Brain microvascular endothelial cell (primary cell): Measurements from ENCODE around the gene RAB44.

Experiments
- DNase-seq: peaks from one replicate; pipeline ENCODE4 v3.0.0-alpha.2; 2020
- H3K27ac ChIP-seq: fragments of 250-450 bp; sonication (Bioruptor Pico); 2 replicates; pipeline ENCODE4 v1.5.1; 2020; ENCODE audit warnings: mild to moderate bottlenecking, moderate library complexity
- H3K27me3 ChIP-seq: fragments of 250-450 bp; sonication (Bioruptor Pico); replicated peaks from 2 replicates; pipeline ENCODE4 v1.5.1; 2020; ENCODE audit warnings: mild to moderate bottlenecking
- H3K36me3 ChIP-seq: fragments of 250-450 bp; sonication (Bioruptor Pico); replicated peaks from 2 replicates; pipeline ENCODE4 v1.5.1; 2020; ENCODE audit warnings: mild to moderate bottlenecking
- H3K4me3 ChIP-seq: 2 replicates; pipeline ENCODE4 v1.5.1; 2011; ENCODE audit warnings: low read depth, mild to moderate bottlenecking, control low read depth, low read length, moderate library complexity
- in situ Hi-C: cut with HindIII; loops from 2 replicates; pipeline ENCODE4 v1.10.0; 2017; ENCODE audit warnings: low sequenced_read_pairs, low pct_ligation_motif_present
- TF ChIP-seq, protein P1 (sequence below): IDR thresholded peaks from 2 replicates; pipeline ENCODE4 v1.5.1; 2011; ENCODE audit warnings: low read depth, mild to moderate bottlenecking, moderate library complexity, low read length, control low read depth, inconsistent platforms; ENCODE audit errors: missing control alignments

The RAB44 gene

DNA sequence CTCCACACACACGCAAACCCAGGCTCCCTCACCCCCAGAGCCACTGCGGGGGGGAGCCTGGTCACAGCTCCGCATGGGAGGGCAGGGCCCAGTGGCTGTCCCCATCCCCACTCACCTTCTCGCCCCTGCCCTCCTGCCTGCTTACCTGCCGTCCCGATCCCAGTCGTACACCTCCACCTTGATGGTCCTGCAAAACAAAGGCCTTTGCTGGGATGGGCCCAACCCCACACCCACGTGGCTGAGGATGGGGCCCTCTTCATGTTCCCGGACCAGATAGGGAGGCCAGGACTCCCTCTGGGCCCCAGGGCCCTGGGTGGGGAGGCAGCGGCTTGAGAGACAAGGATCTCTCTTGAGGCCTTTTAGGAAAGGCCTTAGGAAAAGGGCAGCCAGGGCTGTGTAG is 67.6 kb downstream of the RAB44 start:
- H3K27me3 ChIP-seq: no peaks in the 10 kb centered on the region
- no peak overlapping the region for H3K27ac ChIP-seq
- DNase-seq: no peak
- H3K4me3 ChIP-seq: no peak overlapping the region
- in situ Hi-C loops: loop anchor here (25.0 kb wide), 1 partner anchor 247 kb away; the partner anchor contains the start of gene FGD2
- TF ChIP-seq, protein P1, sequence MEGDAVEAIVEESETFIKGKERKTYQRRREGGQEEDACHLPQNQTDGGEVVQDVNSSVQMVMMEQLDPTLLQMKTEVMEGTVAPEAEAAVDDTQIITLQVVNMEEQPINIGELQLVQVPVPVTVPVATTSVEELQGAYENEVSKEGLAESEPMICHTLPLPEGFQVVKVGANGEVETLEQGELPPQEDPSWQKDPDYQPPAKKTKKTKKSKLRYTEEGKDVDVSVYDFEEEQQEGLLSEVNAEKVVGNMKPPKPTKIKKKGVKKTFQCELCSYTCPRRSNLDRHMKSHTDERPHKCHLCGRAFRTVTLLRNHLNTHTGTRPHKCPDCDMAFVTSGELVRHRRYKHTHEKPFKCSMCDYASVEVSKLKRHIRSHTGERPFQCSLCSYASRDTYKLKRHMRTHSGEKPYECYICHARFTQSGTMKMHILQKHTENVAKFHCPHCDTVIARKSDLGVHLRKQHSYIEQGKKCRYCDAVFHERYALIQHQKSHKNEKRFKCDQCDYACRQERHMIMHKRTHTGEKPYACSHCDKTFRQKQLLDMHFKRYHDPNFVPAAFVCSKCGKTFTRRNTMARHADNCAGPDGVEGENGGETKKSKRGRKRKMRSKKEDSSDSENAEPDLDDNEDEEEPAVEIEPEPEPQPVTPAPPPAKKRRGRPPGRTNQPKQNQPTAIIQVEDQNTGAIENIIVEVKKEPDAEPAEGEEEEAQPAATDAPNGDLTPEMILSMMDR: no peak
- no peaks in the 10 kb centered on the region for H3K36me3 ChIP-seq

DNA sequence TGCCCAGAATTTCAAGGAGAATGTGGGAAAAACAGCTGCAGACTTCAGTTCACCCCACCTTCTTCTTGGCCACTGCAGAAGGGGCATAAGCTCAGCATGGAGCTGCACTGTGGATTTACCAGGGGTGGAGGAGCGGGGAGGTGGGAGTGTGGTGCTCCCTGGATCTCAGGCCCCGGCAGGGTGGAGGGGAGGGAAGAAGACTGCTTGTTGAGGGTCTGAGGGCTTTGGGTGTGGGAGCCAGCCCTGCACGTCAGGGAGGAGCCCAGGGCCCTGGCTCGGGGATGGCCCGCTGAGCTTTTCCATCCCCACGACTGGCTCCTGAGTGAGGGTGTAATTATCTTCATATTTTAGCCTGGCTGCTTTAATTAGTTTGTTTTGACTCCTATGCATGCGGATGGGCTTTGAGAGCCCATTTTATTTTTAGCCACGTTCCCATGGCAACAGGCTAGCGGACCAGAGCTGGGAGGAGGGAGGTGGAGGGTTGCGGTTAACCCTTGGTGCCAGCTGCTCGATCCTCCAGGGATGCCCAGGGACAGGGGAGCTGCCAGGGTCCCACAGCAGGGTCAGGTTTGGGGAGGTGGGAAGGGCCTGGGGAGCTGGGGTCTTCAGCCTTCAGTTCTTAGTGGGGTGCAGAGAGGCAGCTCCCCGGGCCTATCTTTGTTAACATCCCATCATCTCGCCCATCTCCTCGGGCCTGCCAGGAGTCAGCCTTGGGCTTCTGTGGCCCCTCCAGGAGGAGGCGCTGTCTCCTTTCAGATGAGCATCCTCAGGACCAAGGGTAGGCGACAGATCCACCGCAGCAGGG is 68.2 kb downstream of the RAB44 start:
- DNase-seq: peak; percentile 80
- H3K27me3 ChIP-seq: no peaks in the 10 kb centered on the region
- no peaks in the 10 kb centered on the region for H3K36me3 ChIP-seq
- H3K4me3 ChIP-seq: no peak overlapping the region
- TF ChIP-seq, protein P1: peak; percentile 98
- no peak overlapping the region for H3K27ac ChIP-seq
- in situ Hi-C loops: loop anchor here (25.0 kb wide), 1 partner anchor 247 kb away; the partner anchor contains the start of gene FGD2

DNA sequence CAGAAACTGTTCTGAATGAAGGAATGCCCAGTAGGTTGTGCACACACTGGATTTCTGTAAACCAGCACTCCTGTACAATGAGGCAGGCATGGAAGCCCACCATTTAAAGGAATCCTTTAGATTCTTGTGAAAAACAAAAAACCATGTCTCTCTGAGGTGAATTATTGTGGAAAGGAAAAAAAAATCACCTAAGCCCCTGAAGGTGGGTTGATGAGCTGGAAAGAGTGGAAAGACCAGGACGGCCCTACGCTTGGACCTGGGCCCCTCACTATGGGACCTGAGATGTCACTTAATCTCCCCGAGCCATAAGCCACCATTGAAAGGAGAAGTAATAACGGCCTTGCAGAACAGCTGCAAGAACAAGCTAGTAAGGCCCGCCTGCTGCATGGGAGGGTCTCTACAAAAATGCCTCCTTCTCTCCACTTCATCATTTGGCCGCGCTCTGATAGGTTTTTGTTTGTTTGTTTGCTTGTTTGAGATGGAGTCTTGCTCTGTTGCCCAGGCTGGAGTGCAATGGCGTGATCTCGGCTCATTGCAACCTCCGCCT is 68.8 kb downstream of the RAB44 start:
- Histone ChIP-seq H3K4me3 (no peak overlapping the region), H3K27me3 (no peaks in the 10 kb centered on the region), H3K36me3 (no peaks in the 10 kb centered on the region), H3K27ac (no peak overlapping the region)
- in situ Hi-C loops: loop anchor here (25.0 kb wide), 1 partner anchor 246 kb away; the partner anchor contains the start of gene FGD2
- DNase-seq: no peak
- TF ChIP-seq, protein P1: no peak

DNA sequence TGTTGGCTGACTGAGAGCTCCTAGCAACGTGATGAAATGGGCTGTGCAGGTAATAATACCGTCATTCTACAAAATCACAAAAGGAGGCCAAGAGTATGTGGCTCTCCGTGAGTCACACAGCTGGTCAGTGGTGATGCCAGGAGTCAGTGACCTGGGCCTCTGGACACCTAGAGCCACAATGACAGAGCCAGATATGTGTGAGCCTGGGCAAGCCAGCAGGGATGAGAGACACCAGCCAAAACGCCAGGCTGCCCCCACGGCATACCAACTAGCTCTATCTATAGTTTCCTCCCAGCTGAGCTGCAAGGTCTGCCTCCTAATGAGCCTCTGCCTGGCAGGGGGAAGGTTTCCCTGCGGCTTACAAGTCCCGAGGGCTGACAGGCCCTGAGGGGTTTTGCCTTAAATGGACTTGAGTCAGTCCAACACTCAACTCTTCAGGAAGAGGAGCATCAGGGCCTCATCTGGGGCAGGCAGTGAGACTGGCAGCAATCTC is 71.6 kb downstream of the RAB44 start:
- Histone ChIP-seq H3K36me3 (no peaks in the 10 kb centered on the region), H3K27me3 (no peaks in the 10 kb centered on the region), H3K27ac (no peak overlapping the region), H3K4me3 (no peak overlapping the region)
- TF ChIP-seq, protein P1: no peak
- in situ Hi-C loops: loop anchor here (25.0 kb wide), 1 partner anchor 243 kb away; the partner anchor contains the start of gene FGD2
- DNase-seq: no peak

DNA sequence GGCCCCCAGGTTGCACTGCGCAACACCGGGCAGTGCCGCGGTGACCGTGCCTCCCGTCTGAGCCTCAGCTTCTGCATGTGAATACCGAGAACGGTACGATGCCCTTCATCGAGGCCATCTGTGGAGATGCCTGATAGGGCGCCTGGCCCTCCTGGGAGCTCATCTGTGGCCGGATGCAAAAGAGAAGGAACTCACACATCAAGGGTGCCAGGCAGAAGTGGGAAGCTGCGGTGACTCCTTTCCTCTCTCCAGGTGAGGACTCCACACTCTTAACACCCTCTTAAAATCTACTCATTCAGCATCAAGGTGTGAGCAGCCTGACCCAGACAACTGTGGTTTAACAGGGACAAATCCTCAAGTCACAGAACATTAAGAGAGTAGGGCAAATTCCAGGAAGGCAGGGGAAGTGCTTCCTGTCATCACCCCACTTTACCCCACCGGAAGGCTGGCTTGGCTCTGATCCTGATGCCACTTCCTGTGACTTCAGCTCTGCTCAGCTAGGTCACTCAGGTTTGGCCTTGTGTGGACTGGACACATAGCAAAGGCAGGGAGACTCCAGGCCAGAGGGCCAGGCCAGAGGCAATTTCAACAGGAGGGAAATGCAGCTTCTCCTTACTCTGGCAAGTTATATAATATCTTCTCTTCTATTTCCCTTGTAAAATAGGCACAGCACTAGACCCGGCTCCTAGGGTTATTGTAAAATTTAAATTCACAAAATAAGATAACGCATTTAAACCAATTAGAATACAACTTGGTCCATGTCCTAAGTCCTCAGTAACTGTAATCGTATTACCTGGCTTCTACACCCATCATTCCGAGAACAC is 72.3 kb downstream of the RAB44 start:
- TF ChIP-seq, protein P1: no peak
- in situ Hi-C loops: loop anchor here (25.0 kb wide), 1 partner anchor 242 kb away; the partner anchor contains the start of gene FGD2
- no peak for DNase-seq
- no peaks in the 10 kb centered on the region for H3K36me3 ChIP-seq
- no peak overlapping the region for H3K27ac ChIP-seq
- no peak overlapping the region for H3K4me3 ChIP-seq
- no peaks in the 10 kb centered on the region for H3K27me3 ChIP-seq
